SK-N-SH (cell line): ENCODE results near the gene RPL39.

Experiments
- CTCF ChIP-seq: fragments of 200-600 bp; sonication (generic); IDR thresholded peaks from 2 replicates; pipeline ENCODE4 v1.6.1; 2017; ENCODE audit warnings: antibody characterized with exemption, mild to moderate bottlenecking, moderate library complexity
- EZH2phosphoT487 ChIP-seq: fragments of 200-600 bp; sonication (generic); IDR thresholded peaks from 2 replicates; pipeline ENCODE4 v1.6.1; 2017; ENCODE audit warnings: low read depth, mixed run types, mild to moderate bottlenecking, antibody characterized with exemption, moderate library complexity, borderline replicate concordance
- FOXM1 ChIP-seq: IDR thresholded peaks from 2 replicates; pipeline ENCODE4 v1.4.0; 2012; ENCODE audit warnings: low read depth, mild to moderate bottlenecking
- MXI1 ChIP-seq: IDR thresholded peaks from 2 replicates; pipeline ENCODE4 v1.6.1; 2012; ENCODE audit warnings: mild to moderate bottlenecking, low read depth, low read length, improper control_type of control experiment
- RFX5 ChIP-seq: IDR thresholded peaks from 2 replicates; pipeline ENCODE4 v1.6.1; 2012; ENCODE audit warnings: mild to moderate bottlenecking, improper control_type of control experiment, low read length
- SIN3A ChIP-seq: IDR thresholded peaks from 2 replicates; pipeline ENCODE4 v1.6.1; 2012; ENCODE audit warnings: low read depth, mild to moderate bottlenecking, low read length, moderate library complexity, borderline replicate concordance
- TAF1 ChIP-seq: IDR thresholded peaks from 2 replicates; pipeline ENCODE4 v1.6.1; 2012; ENCODE audit warnings: low read depth, mild to moderate bottlenecking, low read length, moderate library complexity, borderline replicate concordance
- USF1 ChIP-seq: IDR thresholded peaks from 2 replicates; pipeline ENCODE4 v1.4.0; 2012; ENCODE audit warnings: low read depth, borderline replicate concordance
- YY1 ChIP-seq: IDR thresholded peaks from 2 replicates; pipeline ENCODE4 v1.4.0; 2012; ENCODE audit warnings: low read depth, mild to moderate bottlenecking

- no peak for TF ChIP-seq FOXM1
- TF ChIP-seq CTCF = no peak
- no peak for TF ChIP-seq TAF1
- TF ChIP-seq MXI1 = no peak
- no peak for TF ChIP-seq RFX5
- no peak for TF ChIP-seq SIN3A
- TF ChIP-seq YY1 = no peak
- TF ChIP-seq USF1 = no peak
- no peak for TF ChIP-seq EZH2phosphoT487
These were observed 8.4 kb downstream of the RPL39 start for GRCh38 chrX:119783026-119783425.
